Mesenchymal stem cell (in vitro differentiated cells and primary cell): ENCODE results near the gene SMAP1.
A peak's percentile ranks its signal among the peaks of the same experiment; 100 is the strongest.

Source experiments
- DNase-seq: peaks from one replicate; pipeline ENCODE4 v3.0.0-alpha.2; 2013
- H2AFZ ChIP-seq: one replicate; pipeline ENCODE4 v1.6.1; 2013; ENCODE audit warnings: low read depth, mild to moderate bottlenecking, control low read depth, inconsistent platforms, low read length, moderate library complexity
- H2AK5ac ChIP-seq: 2 replicates; pipeline ENCODE4 v1.6.1; 2013; ENCODE audit warnings: low read length, moderate library complexity, mild to moderate bottlenecking, inconsistent platforms; ENCODE audit not compliant: severe bottlenecking
- H2BK120ac ChIP-seq: one replicate; pipeline ENCODE4 v1.6.1; 2013; ENCODE audit warnings: low read depth, mild to moderate bottlenecking, inconsistent platforms, low read length, moderate library complexity
- H2BK12ac ChIP-seq, 2 experiments: one replicate each; pipeline ENCODE4 v1.6.1; 2013; ENCODE audit warnings: inconsistent platforms in 2 of 2, low read length in 2 of 2, mild to moderate bottlenecking in 2 of 2, moderate library complexity in 2 of 2, control low read depth in 1 of 2
- H2BK15ac ChIP-seq: one replicate; pipeline ENCODE4 v1.6.1; 2013; ENCODE audit warnings: mild to moderate bottlenecking, low read depth, inconsistent platforms; ENCODE audit not compliant: poor library complexity, severe bottlenecking
- H2BK5ac ChIP-seq: 2 replicates; pipeline ENCODE4 v1.6.1; 2013; ENCODE audit warnings: low read depth, mild to moderate bottlenecking, low read length, control low read depth, inconsistent platforms; ENCODE audit not compliant: poor library complexity, severe bottlenecking
- H3K14ac ChIP-seq, 2 experiments: one replicate each; pipeline ENCODE4 v1.6.1; 2013; ENCODE audit warnings: inconsistent platforms in 2 of 2, low read length in 2 of 2, control low read depth in 1 of 2, mild to moderate bottlenecking in 1 of 2, moderate library complexity in 1 of 2
- H3K18ac ChIP-seq, 2 experiments: one replicate each; pipeline ENCODE4 v1.6.1; 2013; ENCODE audit warnings: inconsistent platforms in 2 of 2, low read length in 2 of 2, control low read depth in 1 of 2, low read depth in 1 of 2, mild to moderate bottlenecking in 1 of 2
- H3K23ac ChIP-seq, 2 experiments: one replicate each; pipeline ENCODE4 v1.6.1; 2013; ENCODE audit warnings: inconsistent platforms in 2 of 2, low read length in 2 of 2, mild to moderate bottlenecking in 2 of 2, moderate library complexity in 2 of 2, control low read depth in 1 of 2
- H3K27ac ChIP-seq: 2 replicates; pipeline ENCODE4 v1.5.1; 2013; ENCODE audit warnings: mild to moderate bottlenecking, moderate library complexity, low read length, control low read depth, inconsistent platforms; ENCODE audit not compliant: poor library complexity, severe bottlenecking
- H3K27me3 ChIP-seq, 2 experiments: 2 replicates each; pipeline versions ENCODE4 v1.6.1 to v1.7.0; 2013; ENCODE audit warnings: low read length in 2 of 2, mild to moderate bottlenecking in 2 of 2, moderate library complexity in 2 of 2, control low read depth in 1 of 2, inconsistent platforms in 1 of 2; ENCODE audit not compliant: control insufficient read depth in 1 of 2, insufficient read depth in 1 of 2
- H3K36me3 ChIP-seq, 2 experiments: 2 replicates each; pipeline versions ENCODE4 v1.6.1 to v1.7.0; 2013; ENCODE audit warnings: low read length in 2 of 2, control low read depth in 1 of 2, inconsistent platforms in 1 of 2, low read depth in 1 of 2, mild to moderate bottlenecking in 1 of 2; ENCODE audit not compliant: insufficient read depth in 2 of 2, control insufficient read depth in 1 of 2
- H3K4ac ChIP-seq, 2 experiments: one replicate each; pipeline ENCODE4 v1.6.1; 2013; ENCODE audit warnings: inconsistent platforms in 2 of 2, low read length in 2 of 2, mild to moderate bottlenecking in 2 of 2, moderate library complexity in 2 of 2, control low read depth in 1 of 2, low read depth in 1 of 2
- H3K4me1 ChIP-seq: 2 replicates; pipeline ENCODE4 v1.6.1; 2013; ENCODE audit warnings: low read depth, low read length, control low read depth; ENCODE audit not compliant: control insufficient read depth, insufficient read depth
- H3K4me2 ChIP-seq: 2 replicates; pipeline ENCODE4 v1.6.1; 2013; ENCODE audit warnings: low read length, mild to moderate bottlenecking, inconsistent platforms; ENCODE audit not compliant: poor library complexity, severe bottlenecking
- H3K4me3 ChIP-seq, 2 experiments: 2 replicates each; pipeline versions ENCODE4 v1.5.1 to v1.7.0; 2013; ENCODE audit warnings: low read length in 2 of 2, mild to moderate bottlenecking in 2 of 2, control low read depth in 1 of 2, low read depth in 1 of 2; ENCODE audit not compliant: insufficient read depth in 1 of 2
- H3K79me1 ChIP-seq: replicated peaks from 2 replicates; pipeline ENCODE4 v1.6.1; 2013; ENCODE audit warnings: mild to moderate bottlenecking, control low read depth, low read length, inconsistent platforms; ENCODE audit not compliant: poor library complexity, severe bottlenecking
- H3K9ac ChIP-seq: 2 replicates; pipeline ENCODE4 v1.7.0; 2013; ENCODE audit warnings: mild to moderate bottlenecking, low read length, moderate library complexity
- H3K9me3 ChIP-seq: 2 replicates; pipeline ENCODE4 v1.7.0; 2013; ENCODE audit warnings: mild to moderate bottlenecking, low read length; ENCODE audit not compliant: control insufficient read depth
- H4K8ac ChIP-seq: one replicate; pipeline ENCODE4 v1.6.1; 2013; ENCODE audit warnings: inconsistent platforms, mild to moderate bottlenecking, low read length, moderate library complexity
- H4K91ac ChIP-seq: one replicate; pipeline ENCODE4 v1.6.1; 2013; ENCODE audit warnings: mild to moderate bottlenecking, low read length, inconsistent platforms
- WGBS: methylation state at CpG from one replicate; pipeline ENCODE4 v1.1.7; 2013; ENCODE audit warnings: mixed read lengths; 5-methylcytosine and 5-hydroxymethylcytosine counted together

The SMAP1 gene

GRCh38 chr6:70685494-70686180 lies 18.0 kb downstream of the SMAP1 start:
- no peaks in the 10 kb centered on the region for H3K9me3 ChIP-seq
- H2BK5ac ChIP-seq: no peak overlapping the region
- no peak overlapping the region for H3K23ac ChIP-seq
- no peaks in the 10 kb centered on the region for H3K4me1 ChIP-seq
- DNase-seq: no peak
- H3K27ac ChIP-seq: no peak overlapping the region
- no peak overlapping the region for H2AFZ ChIP-seq
- H3K79me1 ChIP-seq: peaks cover 16% of the 10 kb centered on the region
- H3K9ac ChIP-seq: no peak overlapping the region
- H3K4ac ChIP-seq: no peak overlapping the region
- H3K18ac ChIP-seq: no peak overlapping the region
- H3K4me2 ChIP-seq: no peak overlapping the region
- H3K36me3 ChIP-seq: no peaks in the 10 kb centered on the region
- no peak overlapping the region for H4K91ac ChIP-seq
- no peak overlapping the region for H2BK120ac ChIP-seq
- no peak overlapping the region for H4K8ac ChIP-seq
- no peak overlapping the region for H3K4me3 ChIP-seq
- no peaks in the 10 kb centered on the region for H3K27me3 ChIP-seq
- H2BK12ac ChIP-seq: no peak overlapping the region
- H3K14ac ChIP-seq: no peak overlapping the region
- no peak overlapping the region for H2BK15ac ChIP-seq
- 100% methylated on average over 1 of the region's 4 CpGs for WGBS
- H2AK5ac ChIP-seq: no peak overlapping the region

- Histone ChIP-seq H2BK120ac (no peak overlapping the region), H2BK5ac (no peak overlapping the region), H2AFZ (no peak overlapping the region), H3K4me2 (no peak overlapping the region), H3K9me3 (no peaks in the 10 kb centered on the region), H3K4me3 (no peak overlapping the region), H3K27me3 (no peaks in the 10 kb centered on the region), H4K8ac (no peak overlapping the region), H2BK15ac (no peak overlapping the region), H3K18ac (no peak overlapping the region), H4K91ac (no peak overlapping the region), H3K23ac (no peak overlapping the region), H3K79me1 (peaks cover 14% of the 10 kb centered on the region), H3K36me3 (no peaks in the 10 kb centered on the region), H3K4me1 (no peaks in the 10 kb centered on the region), H3K9ac (peak overlapping the region; percentile 57), H2AK5ac (no peak overlapping the region), H3K4ac (no peak overlapping the region), H2BK12ac (no peak overlapping the region), H3K27ac (no peak overlapping the region), H3K14ac (no peak overlapping the region)
- peak; percentile 52 for DNase-seq
- WGBS: no CpG with 5 or more reads among the region's 3 CpGs
These were observed 19.0 kb downstream of the SMAP1 start for GRCh38 chr6:70686548-70687133.

GRCh38 chr6:70693887-70694286 lies 26.2 kb downstream of the SMAP1 start:
- Histone ChIP-seq H3K27me3 (no peaks in the 10 kb centered on the region), H2BK120ac (no peak overlapping the region), H4K8ac (no peak overlapping the region), H3K79me1 (peaks cover 11% of the 10 kb centered on the region), H3K9me3 (no peaks in the 10 kb centered on the region), H2BK12ac (no peak overlapping the region), H3K4ac (no peak overlapping the region), H2BK5ac (no peak overlapping the region), H3K27ac (no peak overlapping the region), H4K91ac (no peak overlapping the region), H3K4me1 (no peaks in the 10 kb centered on the region), H3K9ac (no peak overlapping the region), H3K4me3 (no peak overlapping the region), H3K14ac (no peak overlapping the region), H2AK5ac (no peak overlapping the region), H2BK15ac (no peak overlapping the region), H3K23ac (no peak overlapping the region), H2AFZ (no peak overlapping the region), H3K4me2 (no peak overlapping the region), H3K36me3 (no peaks in the 10 kb centered on the region), H3K18ac (no peak overlapping the region)
- no peak for DNase-seq
- 71% methylated on average over 1 of the region's 1 CpG for WGBS

GRCh38 chr6:70694371-70694770 lies 26.7 kb downstream of the SMAP1 start:
- H3K4me2 ChIP-seq: no peak overlapping the region
- no peak overlapping the region for H3K4me3 ChIP-seq
- no peaks in the 10 kb centered on the region for H3K27me3 ChIP-seq
- peaks cover 14% of the 10 kb centered on the region for H3K79me1 ChIP-seq
- H3K14ac ChIP-seq: no peak overlapping the region
- WGBS: 98% methylated on average over 1 of the region's 1 CpG
- no peak overlapping the region for H3K27ac ChIP-seq
- H3K4ac ChIP-seq: no peak overlapping the region
- H3K9ac ChIP-seq: no peak overlapping the region
- no peaks in the 10 kb centered on the region for H3K9me3 ChIP-seq
- H3K23ac ChIP-seq: no peak overlapping the region
- no peak for DNase-seq
- H2BK15ac ChIP-seq: no peak overlapping the region
- no peak overlapping the region for H4K91ac ChIP-seq
- H3K18ac ChIP-seq: no peak overlapping the region
- H2BK5ac ChIP-seq: no peak overlapping the region
- no peaks in the 10 kb centered on the region for H3K4me1 ChIP-seq
- H2AK5ac ChIP-seq: no peak overlapping the region
- H4K8ac ChIP-seq: no peak overlapping the region
- peaks cover 2 to 4% of the 10 kb centered on the region in 2 experiments for H3K36me3 ChIP-seq
- no peak overlapping the region for H2BK12ac ChIP-seq
- no peak overlapping the region for H2AFZ ChIP-seq
- no peak overlapping the region for H2BK120ac ChIP-seq
